Esophagus (tissue), 2 donors: ENCODE results near the gene TM4SF1. TPM values are rescaled to one million over a fixed set of nuclear protein-coding genes. Genes with fewer than 3 reads are reported as not detected.

ENCODE experiments used
- H3K27ac ChIP-seq, 2 donors: one replicate each; pipeline ENCODE4 v1.5.1; 2013; ENCODE audit warnings: low read depth in 2 of 2, mild to moderate bottlenecking in 2 of 2, inconsistent platforms in 1 of 2, low read length in 1 of 2, moderate library complexity in 1 of 2
- H3K27me3 ChIP-seq, 2 donors: one replicate each; pipeline ENCODE4 v1.6.1; 2013; ENCODE audit warnings: low read length in 2 of 2, control low read depth in 1 of 2, mild to moderate bottlenecking in 1 of 2; ENCODE audit not compliant: insufficient read depth in 2 of 2, control insufficient read depth in 1 of 2
- H3K36me3 ChIP-seq, 2 donors: one replicate each; pipeline ENCODE4 v1.6.1; 2013; ENCODE audit warnings: low read length in 1 of 2; ENCODE audit not compliant: control insufficient read depth in 2 of 2, insufficient read depth in 2 of 2
- H3K4me1 ChIP-seq, 2 donors: one replicate each; pipeline ENCODE4 v1.6.1; 2013; ENCODE audit warnings: low read length in 1 of 2; ENCODE audit not compliant: control insufficient read depth in 2 of 2, insufficient read depth in 2 of 2
- H3K4me3 ChIP-seq, 2 donors: one replicate each; pipeline ENCODE4 v1.5.1; 2013; ENCODE audit warnings: low read length in 2 of 2, mild to moderate bottlenecking in 2 of 2, low read depth in 1 of 2, moderate library complexity in 1 of 2
- H3K9me3 ChIP-seq, 2 donors: one replicate each; pipeline ENCODE4 v1.6.1; 2013; ENCODE audit warnings: mild to moderate bottlenecking in 2 of 2, low read depth in 1 of 2, low read length in 1 of 2, moderate library complexity in 1 of 2; ENCODE audit not compliant: control insufficient read depth in 2 of 2, insufficient read depth in 1 of 2
- WGBS, 2 donors: extraction: QIAGEN DNeasy Blood & Tissue Kit; methylation state at CpG; one replicate each; pipeline ENCODE4 v1.1.7; 2013; 5-methylcytosine and 5-hydroxymethylcytosine counted together
- polyA plus RNA-seq, 2 donors: library from polyadenylated mRNA; stranded (reverse); fragments of 200-250 nt; gene quantifications; one replicate each; pipeline ENCODE4 v1.2.3, GENCODE V29; 2013
- donor health status: healthy with polysubstance abuse.
- donor health status: Bipolar disorder and iron deficiency.

The TM4SF1 gene
- polyA plus RNA-seq, 2 donors: 127 to 172 TPM

DNA sequence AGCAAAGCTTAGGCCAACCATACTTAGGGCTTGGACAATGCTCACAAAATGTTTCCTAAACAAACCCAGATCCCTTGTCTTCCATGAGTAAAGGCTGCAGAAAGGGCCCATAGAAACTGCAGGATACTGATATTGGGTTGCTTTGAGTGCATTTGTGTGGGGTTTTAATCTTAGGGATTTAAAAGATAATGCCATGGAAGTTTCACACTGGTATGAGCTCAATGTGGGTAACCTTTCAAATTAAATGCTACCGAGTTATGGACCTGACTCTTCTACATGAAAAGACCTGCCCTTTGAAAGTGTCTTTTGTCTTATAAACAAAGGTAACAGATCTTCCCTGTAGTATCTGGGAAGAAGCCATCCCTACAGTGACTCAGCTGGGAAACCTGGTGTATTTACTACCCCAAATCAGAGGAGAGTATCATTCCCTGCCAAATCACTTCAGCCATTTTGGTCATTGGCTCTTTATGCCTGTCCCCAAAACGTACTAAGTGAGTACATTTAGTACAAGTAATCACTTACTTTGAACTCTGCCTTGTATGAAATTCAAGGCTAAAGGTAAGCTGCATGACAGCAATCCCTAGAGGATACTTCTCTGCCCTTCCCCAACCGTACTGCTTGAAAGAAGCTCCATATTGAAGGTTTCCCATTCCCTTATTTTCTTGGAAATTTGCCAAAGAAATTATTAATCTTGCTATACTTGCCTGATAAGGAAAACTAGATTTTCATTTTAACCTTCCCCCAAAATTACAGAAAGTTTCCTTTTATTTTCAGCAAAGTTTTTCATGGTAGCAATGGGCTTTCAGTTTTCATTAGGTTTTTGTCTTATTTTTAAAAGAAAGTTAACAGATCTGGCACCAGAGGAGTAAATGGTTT, 7.2 kb downstream of the TM4SF1 start:
- peaks cover 0 to 8% of the 10 kb centered on the region in 2 donors for H3K4me1 ChIP-seq
- peak overlapping the region; percentile 76 to 78 for H3K27ac ChIP-seq
- 27% methylated on average over 3 of the region's 3 CpGs for WGBS, 2 donors
- no peak overlapping the region for H3K4me3 ChIP-seq
- peaks cover 0 to 3% of the 10 kb centered on the region in 2 donors for H3K36me3 ChIP-seq
- H3K9me3 ChIP-seq: no peaks in the 10 kb centered on the region
- H3K27me3 ChIP-seq: no peaks in the 10 kb centered on the region

GRCh38 chr3:149368674-149369497, 8.6 kb downstream of the TM4SF1 start:
- Histone ChIP-seq H3K4me1 (peaks cover 0 to 10% of the 10 kb centered on the region in 2 donors), H3K9me3 (no peaks in the 10 kb centered on the region), H3K27me3 (no peaks in the 10 kb centered on the region), H3K27ac (peak overlapping the region; percentile 56 to 68), H3K36me3 (peaks cover 0 to 2% of the 10 kb centered on the region in 2 donors), H3K4me3 (no peak overlapping the region)
- WGBS, 2 donors: 65 to 69% methylated on average over 6 of the region's 6 CpGs

- 74 to 77% methylated on average over 6 of the region's 6 CpGs for WGBS, 2 donors
- Histone ChIP-seq H3K9me3 (no peaks in the 10 kb centered on the region), H3K4me3 (no peak overlapping the region), H3K27ac (peak overlapping the region; percentile 56 to 68), H3K27me3 (no peaks in the 10 kb centered on the region), H3K36me3 (peaks cover 0 to 2% of the 10 kb centered on the region in 2 donors), H3K4me1 (peaks cover 0 to 10% of the 10 kb centered on the region in 2 donors)
These were observed 9.2 kb downstream of the TM4SF1 start for GRCh38 chr3:149368201-149368673.

DNA sequence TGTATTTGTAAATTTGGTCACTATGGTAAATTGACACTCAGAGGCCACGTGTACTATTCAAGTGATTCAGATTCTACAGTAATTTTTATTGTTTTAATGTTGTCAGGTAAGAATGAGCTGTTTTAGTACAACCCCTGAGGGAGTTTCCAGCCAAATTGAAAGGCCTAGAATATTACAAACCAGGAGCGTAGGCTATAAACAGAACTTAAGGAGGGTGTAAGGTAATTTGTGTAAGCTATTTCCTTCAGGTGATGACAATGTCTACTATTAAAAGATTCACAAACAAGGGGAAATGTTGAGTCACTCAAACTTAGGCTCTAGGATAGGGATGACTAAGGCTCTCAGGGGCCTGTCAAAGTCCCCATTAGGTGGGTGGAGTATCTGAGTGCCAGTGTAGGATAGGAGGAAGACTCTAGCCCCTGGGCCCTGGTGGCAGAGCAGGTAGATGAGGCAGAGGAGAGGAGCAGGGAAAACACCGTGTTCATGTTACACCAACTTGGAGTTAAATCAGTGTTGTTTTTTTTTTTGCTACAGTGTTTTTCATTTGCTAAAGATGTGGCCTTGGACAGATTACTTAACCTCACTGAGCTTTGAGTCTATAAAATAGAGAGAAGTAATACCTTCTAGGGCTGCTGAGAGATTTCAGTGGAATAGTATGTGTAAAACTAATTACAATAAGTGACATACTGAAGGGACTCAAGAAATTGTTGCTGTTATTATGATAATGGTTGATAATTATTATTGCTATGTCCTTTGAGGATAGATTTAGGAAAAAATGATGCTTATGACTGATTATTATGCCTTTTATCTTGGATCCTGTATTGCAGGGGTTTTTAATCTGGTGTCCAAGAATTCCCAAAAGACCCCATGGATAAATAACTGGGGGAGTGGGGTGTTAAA, 10.3 kb downstream of the TM4SF1 start:
- Histone ChIP-seq H3K9me3 (no peaks in the 10 kb centered on the region), H3K4me3 (no peak overlapping the region), H3K27me3 (no peaks in the 10 kb centered on the region), H3K4me1 (peaks cover 0 to 7% of the 10 kb centered on the region in 2 donors), H3K36me3 (no peaks in the 10 kb centered on the region), H3K27ac (peak overlapping the region; percentile 76 to 86)
- 36 to 50% methylated on average over 3 of the region's 3 CpGs for WGBS, 2 donors

GRCh38 chr3:149366031-149366430, 11.4 kb downstream of the TM4SF1 start:
- 77 to 86% methylated on average over 2 of the region's 2 CpGs for WGBS, 2 donors
- H3K36me3 ChIP-seq: no peaks in the 10 kb centered on the region
- peaks cover 0 to 7% of the 10 kb centered on the region in 2 donors for H3K4me1 ChIP-seq
- H3K4me3 ChIP-seq: no peak overlapping the region
- H3K27me3 ChIP-seq: no peaks in the 10 kb centered on the region
- no peaks in the 10 kb centered on the region for H3K9me3 ChIP-seq
- H3K27ac ChIP-seq: no peak overlapping the region

GRCh38 chr3:149364624-149365023, 12.8 kb downstream of the TM4SF1 start:
- 66 to 71% methylated on average over 2 of the region's 2 CpGs for WGBS, 2 donors
- Histone ChIP-seq H3K9me3 (no peaks in the 10 kb centered on the region), H3K36me3 (no peaks in the 10 kb centered on the region), H3K4me1 (peaks cover 0 to 4% of the 10 kb centered on the region in 2 donors), H3K4me3 (no peak overlapping the region), H3K27ac (no peak overlapping the region), H3K27me3 (no peaks in the 10 kb centered on the region)

DNA sequence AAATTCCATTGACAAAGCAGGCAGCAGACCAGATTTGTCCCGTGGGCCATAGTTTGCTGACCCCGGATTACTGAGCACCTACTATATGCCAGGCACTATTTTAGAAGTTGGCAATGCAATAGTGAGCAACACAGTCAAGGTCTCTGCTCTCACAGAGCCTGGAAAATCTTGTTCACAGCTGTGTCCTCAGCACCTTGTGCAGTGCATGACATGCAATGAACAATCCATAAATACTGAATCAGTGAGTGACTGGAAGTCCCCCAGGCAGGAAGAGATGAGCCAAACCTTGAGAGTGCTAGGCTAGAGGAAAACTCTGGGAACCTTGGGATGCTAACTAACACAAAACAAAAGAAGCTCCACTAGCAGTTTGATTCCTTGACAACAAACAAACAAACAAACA, 14.4 kb downstream of the TM4SF1 start:
- Histone ChIP-seq H3K4me3 (no peak overlapping the region), H3K4me1 (peaks cover 0 to 4% of the 10 kb centered on the region in 2 donors), H3K36me3 (no peaks in the 10 kb centered on the region), H3K9me3 (no peaks in the 10 kb centered on the region), H3K27me3 (no peaks in the 10 kb centered on the region), H3K27ac (no peak overlapping the region)
- WGBS, 2 donors: 65 to 72% methylated on average over 2 of the region's 2 CpGs

DNA sequence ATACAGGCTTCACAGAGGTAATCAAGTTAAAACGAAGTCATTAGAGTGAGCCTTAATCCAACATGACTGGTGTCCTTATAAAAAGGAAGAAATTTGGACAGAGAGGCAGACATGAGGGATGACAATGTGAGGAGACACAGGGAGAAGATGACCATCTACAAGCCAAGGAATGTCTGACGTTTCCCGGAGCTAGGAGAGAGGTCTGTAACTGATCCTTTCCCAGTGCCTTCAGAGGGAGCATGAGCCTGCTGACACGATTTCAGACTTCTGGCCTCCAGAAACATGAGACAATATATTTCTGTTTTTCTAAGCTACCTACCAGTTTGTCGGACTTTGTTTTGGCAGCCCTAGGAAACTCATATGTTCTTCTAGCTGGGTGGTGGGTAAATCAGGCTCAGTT, 15.1 kb downstream of the TM4SF1 start:
- H3K27ac ChIP-seq: no peak overlapping the region
- H3K36me3 ChIP-seq: no peaks in the 10 kb centered on the region
- H3K4me3 ChIP-seq: no peak overlapping the region
- H3K27me3 ChIP-seq: no peaks in the 10 kb centered on the region
- WGBS, 2 donors: 77% methylated on average over 5 of the region's 5 CpGs
- H3K9me3 ChIP-seq: no peaks in the 10 kb centered on the region
- H3K4me1 ChIP-seq: peaks cover 0 to 4% of the 10 kb centered on the region in 2 donors

- WGBS, 2 donors: 63 to 68% methylated on average over 4 of the region's 4 CpGs
- H3K4me1 ChIP-seq: no peaks in the 10 kb centered on the region
- no peak overlapping the region for H3K27ac ChIP-seq
- H3K4me3 ChIP-seq: no peak overlapping the region
- H3K27me3 ChIP-seq: no peaks in the 10 kb centered on the region
- no peaks in the 10 kb centered on the region for H3K36me3 ChIP-seq
- H3K9me3 ChIP-seq: no peaks in the 10 kb centered on the region
These were observed 20.8 kb downstream of the TM4SF1 start for GRCh38 chr3:149356630-149357029.
